Bronchial epithelial cell (primary cell): ENCODE measurements around the gene CHSY1. TPM values are rescaled to one million over a fixed set of nuclear protein-coding genes. Genes with fewer than 3 reads are reported as not detected.

Source experiments
- DNase-seq: peaks from one replicate; pipeline ENCODE4 v3.0.0-alpha.2; 2010; ENCODE audit warnings: low read depth
- FAIRE-seq: peaks from 2 replicates; lab custom pipeline; 2011; peaks lifted over from hg19 to GRCh38; lab: Jason Lieb, UNC
- H3K27me3 ChIP-seq: 2 replicates; pipeline ENCODE4 v1.5.1; 2011; ENCODE audit warnings: low read length; ENCODE audit not compliant: control insufficient read depth, insufficient read depth
- H3K36me3 ChIP-seq: 2 replicates; pipeline ENCODE4 v1.5.1; 2011; ENCODE audit warnings: low read length; ENCODE audit not compliant: control insufficient read depth, insufficient read depth
- H3K4me3 ChIP-seq: 2 replicates; pipeline ENCODE4 v1.5.1; 2011; ENCODE audit warnings: mild to moderate bottlenecking, low read depth, low read length, control low read depth
- CTCF ChIP-seq: IDR thresholded peaks from 2 replicates; pipeline ENCODE4 v1.5.1; 2011; ENCODE audit warnings: mild to moderate bottlenecking, moderate library complexity, low read length, control low read depth, inconsistent platforms; ENCODE audit not compliant: insufficient read depth, severe bottlenecking
- total RNA-seq: library from RNA; depleted of rRNA; stranded (reverse); fragments of >200 nt; gene quantifications from 2 replicates; pipeline ENCODE4 v1.2.1, GENCODE V29; 2014

Gene CHSY1
- total RNA-seq, 1 donor from 2014 or later = 21.6 TPM

- Histone ChIP-seq H3K36me3 (no peaks in the 10 kb centered on the region), H3K27me3 (no peaks in the 10 kb centered on the region), H3K4me3 (no peak overlapping the region)
- no peak for TF ChIP-seq CTCF
- no peak for FAIRE-seq
- peak; percentile 88 for DNase-seq
Measured at GRCh38 chr15:101167753-101168462, 83.9 kb downstream of the CHSY1 start.

- Histone ChIP-seq H3K27me3 (no peaks in the 10 kb centered on the region), H3K4me3 (no peak overlapping the region), H3K36me3 (no peaks in the 10 kb centered on the region)
- no peak for TF ChIP-seq CTCF
- DNase-seq (peak; percentile 65), FAIRE-seq (no peak)
Measured at GRCh38 chr15:101167411-101167752, 84.5 kb downstream of the CHSY1 start.

- FAIRE-seq = no peak
- DNase-seq = no peak
- no peak overlapping the region for H3K4me3 ChIP-seq
- H3K27me3 ChIP-seq = no peaks in the 10 kb centered on the region
- TF ChIP-seq CTCF = no peak
- no peaks in the 10 kb centered on the region for H3K36me3 ChIP-seq
Measured at GRCh38 chr15:101165905-101166471, 85.9 kb downstream of the CHSY1 start.

GRCh38 chr15:101162701-101163483 lies 89.0 kb downstream of the CHSY1 start:
- H3K27me3 ChIP-seq = no peaks in the 10 kb centered on the region
- TF ChIP-seq CTCF = no peak
- no peaks in the 10 kb centered on the region for H3K36me3 ChIP-seq
- FAIRE-seq (no peak), DNase-seq (no peak)
- no peak overlapping the region for H3K4me3 ChIP-seq

- H3K27me3 ChIP-seq = no peaks in the 10 kb centered on the region
- TF ChIP-seq CTCF = no peak
- FAIRE-seq (no peak), DNase-seq (no peak)
- no peak overlapping the region for H3K4me3 ChIP-seq
- H3K36me3 ChIP-seq = no peaks in the 10 kb centered on the region
Measured at GRCh38 chr15:101161656-101162055, 90.2 kb downstream of the CHSY1 start.
